SK-N-SH treated with all-trans-retinoic acid at 6 μM for 48 hours (cell line): ENCODE data around the gene MS4A10.
A peak's percentile ranks its signal among the peaks of the same experiment; 100 is the strongest.

Experiments
- ATAC-seq: fragments of 200-7000 bp; cut with Tn5 transposase; 3 replicates; pipeline ENCODE4 v1.9.1; 2020; ENCODE audit warnings: mild to moderate bottlenecking, moderate library complexity
- CSDC2 ChIP-seq: fragments of 250-450 bp; sonication (Bioruptor Pico); IDR thresholded peaks from 2 replicates; pipeline ENCODE4 v1.5.0; 2020; ENCODE audit warnings: mild to moderate bottlenecking, moderate library complexity
- GLIS3 ChIP-seq: fragments of 250-450 bp; sonication (Bioruptor Pico); IDR thresholded peaks from 2 replicates; pipeline ENCODE4 v1.5.0; 2020; ENCODE audit warnings: mild to moderate bottlenecking, moderate library complexity
- ISL1 ChIP-seq: fragments of 250-450 bp; sonication (Bioruptor Pico); IDR thresholded peaks from 2 replicates; pipeline ENCODE4 v2.1.2; 2022; ENCODE audit warnings: mild to moderate bottlenecking, moderate library complexity
- PPARA ChIP-seq: fragments of 250-450 bp; sonication (Bioruptor Pico); IDR thresholded peaks from 2 replicates; pipeline ENCODE4 v1.5.0; 2020; ENCODE audit warnings: mild to moderate bottlenecking, borderline replicate concordance
- RARB ChIP-seq: fragments of 250-450 bp; sonication (Bioruptor Pico); IDR thresholded peaks from 2 replicates; pipeline ENCODE4 v1.8.0; 2021; ENCODE audit warnings: mild to moderate bottlenecking, moderate library complexity
- TCF4 ChIP-seq: fragments of 250-450 bp; sonication (Bioruptor Pico); IDR thresholded peaks from 2 replicates; pipeline ENCODE4 v1.8.0; 2021; ENCODE audit warnings: mild to moderate bottlenecking, moderate library complexity, borderline replicate concordance
- TOX ChIP-seq: fragments of 250-450 bp; sonication (Bioruptor Pico); IDR thresholded peaks from 2 replicates; pipeline ENCODE4 v1.8.0; 2021; ENCODE audit warnings: mild to moderate bottlenecking, moderate library complexity, borderline replicate concordance
- ZC3H10 ChIP-seq: fragments of 250-450 bp; sonication (Bioruptor Pico); IDR thresholded peaks from 2 replicates; pipeline ENCODE4 v1.5.1; 2021; ENCODE audit warnings: mild to moderate bottlenecking, moderate library complexity
- ZFP30 ChIP-seq: fragments of 450-650 bp; formaldehyde crosslinking; IDR thresholded peaks from 2 replicates; pipeline ENCODE4 v1.5.0; 2022; ENCODE audit warnings: mild to moderate bottlenecking, moderate library complexity
- ZNF565 ChIP-seq: fragments of 450-650 bp; formaldehyde crosslinking; conservative IDR thresholded peaks from 2 replicates; pipeline ENCODE4 v1.5.0; 2020; ENCODE audit warnings: low read depth, mild to moderate bottlenecking, moderate library complexity
- ZNF70 ChIP-seq: fragments of 450-650 bp; formaldehyde crosslinking; IDR thresholded peaks from 2 replicates; pipeline ENCODE4 v1.5.0; 2020; ENCODE audit warnings: mild to moderate bottlenecking, moderate library complexity
- ZNF8 ChIP-seq: fragments of 450-650 bp; formaldehyde crosslinking; IDR thresholded peaks from 2 replicates; pipeline ENCODE4 v1.5.0; 2020; ENCODE audit warnings: mild to moderate bottlenecking, moderate library complexity
- TF ChIP-seq, protein P1 (sequence below): fragments of 250-450 bp; sonication (Bioruptor Pico); IDR thresholded peaks from 2 replicates; pipeline ENCODE4 v1.8.0; 2021; ENCODE audit warnings: low read depth, mild to moderate bottlenecking, moderate library complexity, borderline replicate concordance
- TF ChIP-seq, protein P2 (sequence below): fragments of 250-450 bp; sonication (Bioruptor Pico); IDR thresholded peaks from 2 replicates; pipeline ENCODE4 v1.8.0; 2020; ENCODE audit warnings: mild to moderate bottlenecking, moderate library complexity, borderline replicate concordance
- TF ChIP-seq, protein P3 (sequence below): fragments of 250-450 bp; sonication (Bioruptor Pico); IDR thresholded peaks from 2 replicates; pipeline ENCODE4 v1.5.1; 2021; ENCODE audit warnings: mild to moderate bottlenecking, moderate library complexity
- TF ChIP-seq, protein P4 (sequence below): fragments of 250-450 bp; sonication (Bioruptor Pico); IDR thresholded peaks from 2 replicates; pipeline ENCODE4 v1.5.0; 2020; ENCODE audit warnings: mild to moderate bottlenecking, moderate library complexity
- TF ChIP-seq, protein P5 (sequence below): fragments of 250-450 bp; sonication (Bioruptor Pico); IDR thresholded peaks from 2 replicates; pipeline ENCODE4 v1.5.1; 2020; ENCODE audit warnings: low read depth, mild to moderate bottlenecking, moderate library complexity

Gene MS4A10

DNA sequence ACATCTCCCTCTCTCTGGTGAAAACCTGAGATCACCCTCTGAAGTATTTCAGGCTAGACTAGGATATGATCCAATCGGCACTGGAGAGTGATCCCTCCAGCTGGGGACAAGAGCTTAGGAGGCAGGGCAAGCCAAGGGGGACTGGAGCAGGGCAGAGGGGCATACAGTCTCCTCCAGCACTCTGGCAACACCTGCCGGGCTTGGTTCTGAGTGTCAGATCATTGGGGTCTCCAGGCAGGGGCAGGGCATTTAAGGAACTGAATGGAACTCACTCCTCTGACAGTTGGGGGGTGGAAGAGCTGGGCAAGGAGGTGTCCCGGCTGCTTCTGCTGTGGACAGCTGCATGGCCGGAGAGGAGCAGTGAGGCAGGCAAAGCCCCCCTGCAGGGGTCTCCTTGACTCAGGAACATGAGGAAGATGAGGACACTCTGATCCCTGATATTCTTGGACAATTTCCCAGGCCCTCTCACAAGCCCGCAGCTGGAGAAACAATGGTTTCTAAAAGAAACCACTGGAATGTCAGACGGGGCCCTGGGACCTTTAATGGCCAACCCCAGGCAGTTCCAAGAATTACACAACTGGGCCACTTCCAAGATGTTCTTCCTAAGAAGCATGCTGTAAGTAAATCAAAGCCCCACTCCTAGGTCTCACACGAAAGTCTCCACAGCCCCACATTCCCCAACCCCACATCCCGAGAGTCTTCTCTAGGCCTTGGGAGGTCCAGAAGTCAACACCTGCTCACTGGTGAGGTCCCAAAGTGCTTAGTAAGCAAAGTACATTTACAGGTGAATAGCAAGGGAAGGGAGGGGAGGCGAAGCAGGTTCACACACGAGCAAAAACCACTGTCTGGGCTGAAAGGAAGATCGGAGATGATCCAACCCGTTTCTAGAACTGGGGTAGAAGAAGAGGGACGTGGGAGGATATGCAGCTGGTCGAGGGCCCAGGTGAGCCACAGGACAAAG lies 55.6 kb downstream of the MS4A10 start:
- no peak for TF ChIP-seq TCF4 (CRISPR knock-in tag)
- no peak for TF ChIP-seq RARB
- TF ChIP-seq TOX (CRISPR knock-in tag): no peak
- TF ChIP-seq ZNF70 (CRISPR knock-in tag): no peak
- TF ChIP-seq ZNF8 (CRISPR knock-in tag): no peak
- TF ChIP-seq CSDC2: no peak
- no peak for TF ChIP-seq ZC3H10 (CRISPR knock-in tag)
- ATAC-seq: no peak

DNA sequence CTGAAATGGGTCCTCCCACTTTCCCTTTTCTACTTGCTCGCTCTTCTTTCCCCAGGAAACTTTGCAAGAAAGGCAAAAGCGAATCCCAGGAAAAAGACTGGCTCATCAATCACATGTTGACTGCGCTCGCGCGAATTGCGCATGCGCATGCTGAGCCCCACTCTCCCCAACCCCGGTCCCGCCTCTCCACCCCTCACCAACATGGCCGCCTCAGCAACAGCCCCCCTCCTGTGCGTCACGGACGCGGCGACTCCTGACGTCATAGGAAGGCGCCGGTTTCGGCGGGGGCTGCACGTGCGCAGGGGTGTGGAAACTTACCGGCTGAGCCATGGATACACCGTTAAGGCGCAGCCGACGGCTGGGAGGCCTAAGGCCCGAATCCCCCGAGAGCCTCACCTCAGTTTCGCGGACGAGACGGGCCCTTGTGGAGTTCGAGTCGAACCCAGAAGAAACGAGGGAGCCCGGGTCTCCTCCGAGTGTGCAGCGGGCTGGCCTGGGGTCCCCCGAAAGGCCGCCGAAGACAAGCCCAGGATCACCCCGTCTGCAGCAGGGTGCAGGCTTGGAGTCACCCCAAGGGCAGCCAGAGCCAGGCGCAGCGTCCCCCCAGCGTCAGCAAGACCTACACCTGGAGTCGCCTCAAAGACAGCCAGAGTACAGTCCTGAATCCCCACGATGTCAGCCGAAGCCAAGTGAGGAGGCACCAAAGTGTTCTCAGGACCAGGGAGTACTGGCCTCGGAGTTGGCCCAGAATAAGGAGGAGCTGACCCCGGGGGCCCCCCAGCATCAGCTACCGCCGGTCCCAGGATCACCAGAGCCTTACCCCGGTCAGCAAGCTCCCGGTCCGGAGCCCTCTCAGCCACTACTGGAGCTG lies 56.9 kb downstream of the MS4A10 start, which contains the start of gene CCDC86:
Gene CCDC86, plus strand, starts transcription at position 317 of the 871 bp plus-strand sequence. Its CDS starts 12 bp downstream, at position 329.
- peak; percentile 90 for ATAC-seq
- no peak for TF ChIP-seq GLIS3 (CRISPR knock-in tag)
- TF ChIP-seq, protein P1, sequence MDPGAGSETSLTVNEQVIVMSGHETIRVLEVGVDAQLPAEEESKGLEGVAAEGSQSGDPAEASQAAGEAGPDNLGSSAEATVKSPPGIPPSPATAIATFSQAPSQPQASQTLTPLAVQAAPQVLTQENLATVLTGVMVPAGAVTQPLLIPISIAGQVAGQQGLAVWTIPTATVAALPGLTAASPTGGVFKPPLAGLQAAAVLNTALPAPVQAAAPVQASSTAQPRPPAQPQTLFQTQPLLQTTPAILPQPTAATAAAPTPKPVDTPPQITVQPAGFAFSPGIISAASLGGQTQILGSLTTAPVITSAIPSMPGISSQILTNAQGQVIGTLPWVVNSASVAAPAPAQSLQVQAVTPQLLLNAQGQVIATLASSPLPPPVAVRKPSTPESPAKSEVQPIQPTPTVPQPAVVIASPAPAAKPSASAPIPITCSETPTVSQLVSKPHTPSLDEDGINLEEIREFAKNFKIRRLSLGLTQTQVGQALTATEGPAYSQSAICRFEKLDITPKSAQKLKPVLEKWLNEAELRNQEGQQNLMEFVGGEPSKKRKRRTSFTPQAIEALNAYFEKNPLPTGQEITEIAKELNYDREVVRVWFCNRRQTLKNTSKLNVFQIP (CRISPR knock-in tag): 0 out of 2 replicates have a peak, but pooled peaks have one; percentile 26
- TF ChIP-seq, protein P2, sequence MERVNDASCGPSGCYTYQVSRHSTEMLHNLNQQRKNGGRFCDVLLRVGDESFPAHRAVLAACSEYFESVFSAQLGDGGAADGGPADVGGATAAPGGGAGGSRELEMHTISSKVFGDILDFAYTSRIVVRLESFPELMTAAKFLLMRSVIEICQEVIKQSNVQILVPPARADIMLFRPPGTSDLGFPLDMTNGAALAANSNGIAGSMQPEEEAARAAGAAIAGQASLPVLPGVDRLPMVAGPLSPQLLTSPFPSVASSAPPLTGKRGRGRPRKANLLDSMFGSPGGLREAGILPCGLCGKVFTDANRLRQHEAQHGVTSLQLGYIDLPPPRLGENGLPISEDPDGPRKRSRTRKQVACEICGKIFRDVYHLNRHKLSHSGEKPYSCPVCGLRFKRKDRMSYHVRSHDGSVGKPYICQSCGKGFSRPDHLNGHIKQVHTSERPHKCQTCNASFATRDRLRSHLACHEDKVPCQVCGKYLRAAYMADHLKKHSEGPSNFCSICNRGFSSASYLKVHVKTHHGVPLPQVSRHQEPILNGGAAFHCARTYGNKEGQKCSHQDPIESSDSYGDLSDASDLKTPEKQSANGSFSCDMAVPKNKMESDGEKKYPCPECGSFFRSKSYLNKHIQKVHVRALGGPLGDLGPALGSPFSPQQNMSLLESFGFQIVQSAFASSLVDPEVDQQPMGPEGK: no peak

DNA sequence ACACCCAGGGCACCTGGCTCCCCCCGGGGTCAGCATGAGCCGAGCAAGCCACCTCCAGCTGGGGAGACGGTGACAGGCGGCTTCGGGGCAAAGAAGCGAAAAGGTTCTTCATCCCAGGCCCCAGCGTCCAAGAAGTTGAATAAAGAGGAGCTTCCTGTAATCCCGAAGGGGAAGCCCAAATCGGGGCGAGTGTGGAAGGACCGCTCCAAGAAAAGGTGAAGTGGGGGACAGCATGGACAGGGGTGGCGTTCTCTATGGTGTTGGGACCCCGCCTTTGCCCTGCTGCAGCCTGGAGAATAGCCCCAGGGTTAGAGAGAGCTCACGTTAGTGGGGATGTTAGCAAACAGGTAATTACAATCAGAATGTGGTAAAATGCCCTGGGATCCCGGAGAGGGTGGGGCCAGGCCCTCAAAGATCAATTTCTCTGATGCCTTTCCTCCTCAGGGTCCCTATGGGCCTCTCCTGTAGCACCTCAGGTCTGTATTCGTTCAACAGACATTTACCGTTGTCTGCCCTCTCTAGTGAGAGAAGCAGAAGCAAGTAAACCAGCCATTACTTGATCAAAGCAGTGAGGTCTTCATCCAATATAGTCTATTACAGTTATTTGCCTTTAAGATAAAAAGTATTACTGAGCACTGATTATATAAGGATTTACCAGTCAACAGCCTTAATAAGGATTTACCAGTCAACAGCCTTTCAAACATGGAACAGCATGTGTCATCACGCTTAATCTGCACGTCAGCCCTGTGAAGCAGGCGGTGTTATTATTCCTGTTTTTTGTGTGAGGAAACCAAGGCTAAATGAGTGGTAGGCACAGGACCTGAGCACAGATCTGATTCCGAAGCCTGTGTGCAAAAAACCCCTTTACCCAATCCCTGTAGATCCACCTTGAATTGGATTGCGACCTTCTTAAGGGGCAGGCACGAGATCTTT lies 57.8 kb downstream of the MS4A10 start:
- peak; percentile 9 for ATAC-seq
- TF ChIP-seq CSDC2 (no peak), ZNF565 (no peak), ZFP30 (no peak), ISL1 (no peak), ZNF70 (CRISPR knock-in tag) (no peak), GLIS3 (CRISPR knock-in tag) (no peak), PPARA (CRISPR knock-in tag) (no peak), TCF4 (CRISPR knock-in tag) (no peak)
- TF ChIP-seq, protein P3, sequence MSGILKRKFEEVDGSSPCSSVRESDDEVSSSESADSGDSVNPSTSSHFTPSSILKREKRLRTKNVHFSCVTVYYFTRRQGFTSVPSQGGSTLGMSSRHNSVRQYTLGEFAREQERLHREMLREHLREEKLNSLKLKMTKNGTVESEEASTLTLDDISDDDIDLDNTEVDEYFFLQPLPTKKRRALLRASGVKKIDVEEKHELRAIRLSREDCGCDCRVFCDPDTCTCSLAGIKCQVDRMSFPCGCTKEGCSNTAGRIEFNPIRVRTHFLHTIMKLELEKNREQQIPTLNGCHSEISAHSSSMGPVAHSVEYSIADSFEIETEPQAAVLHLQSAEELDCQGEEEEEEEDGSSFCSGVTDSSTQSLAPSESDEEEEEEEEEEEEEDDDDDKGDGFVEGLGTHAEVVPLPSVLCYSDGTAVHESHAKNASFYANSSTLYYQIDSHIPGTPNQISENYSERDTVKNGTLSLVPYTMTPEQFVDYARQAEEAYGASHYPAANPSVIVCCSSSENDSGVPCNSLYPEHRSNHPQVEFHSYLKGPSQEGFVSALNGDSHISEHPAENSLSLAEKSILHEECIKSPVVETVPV (CRISPR knock-in tag): no peak
- TF ChIP-seq, protein P4, sequence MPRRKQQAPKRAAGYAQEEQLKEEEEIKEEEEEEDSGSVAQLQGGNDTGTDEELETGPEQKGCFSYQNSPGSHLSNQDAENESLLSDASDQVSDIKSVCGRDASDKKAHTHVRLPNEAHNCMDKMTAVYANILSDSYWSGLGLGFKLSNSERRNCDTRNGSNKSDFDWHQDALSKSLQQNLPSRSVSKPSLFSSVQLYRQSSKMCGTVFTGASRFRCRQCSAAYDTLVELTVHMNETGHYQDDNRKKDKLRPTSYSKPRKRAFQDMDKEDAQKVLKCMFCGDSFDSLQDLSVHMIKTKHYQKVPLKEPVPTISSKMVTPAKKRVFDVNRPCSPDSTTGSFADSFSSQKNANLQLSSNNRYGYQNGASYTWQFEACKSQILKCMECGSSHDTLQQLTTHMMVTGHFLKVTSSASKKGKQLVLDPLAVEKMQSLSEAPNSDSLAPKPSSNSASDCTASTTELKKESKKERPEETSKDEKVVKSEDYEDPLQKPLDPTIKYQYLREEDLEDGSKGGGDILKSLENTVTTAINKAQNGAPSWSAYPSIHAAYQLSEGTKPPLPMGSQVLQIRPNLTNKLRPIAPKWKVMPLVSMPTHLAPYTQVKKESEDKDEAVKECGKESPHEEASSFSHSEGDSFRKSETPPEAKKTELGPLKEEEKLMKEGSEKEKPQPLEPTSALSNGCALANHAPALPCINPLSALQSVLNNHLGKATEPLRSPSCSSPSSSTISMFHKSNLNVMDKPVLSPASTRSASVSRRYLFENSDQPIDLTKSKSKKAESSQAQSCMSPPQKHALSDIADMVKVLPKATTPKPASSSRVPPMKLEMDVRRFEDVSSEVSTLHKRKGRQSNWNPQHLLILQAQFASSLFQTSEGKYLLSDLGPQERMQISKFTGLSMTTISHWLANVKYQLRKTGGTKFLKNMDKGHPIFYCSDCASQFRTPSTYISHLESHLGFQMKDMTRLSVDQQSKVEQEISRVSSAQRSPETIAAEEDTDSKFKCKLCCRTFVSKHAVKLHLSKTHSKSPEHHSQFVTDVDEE (CRISPR knock-in tag): no peak
- TF ChIP-seq, protein P5, sequence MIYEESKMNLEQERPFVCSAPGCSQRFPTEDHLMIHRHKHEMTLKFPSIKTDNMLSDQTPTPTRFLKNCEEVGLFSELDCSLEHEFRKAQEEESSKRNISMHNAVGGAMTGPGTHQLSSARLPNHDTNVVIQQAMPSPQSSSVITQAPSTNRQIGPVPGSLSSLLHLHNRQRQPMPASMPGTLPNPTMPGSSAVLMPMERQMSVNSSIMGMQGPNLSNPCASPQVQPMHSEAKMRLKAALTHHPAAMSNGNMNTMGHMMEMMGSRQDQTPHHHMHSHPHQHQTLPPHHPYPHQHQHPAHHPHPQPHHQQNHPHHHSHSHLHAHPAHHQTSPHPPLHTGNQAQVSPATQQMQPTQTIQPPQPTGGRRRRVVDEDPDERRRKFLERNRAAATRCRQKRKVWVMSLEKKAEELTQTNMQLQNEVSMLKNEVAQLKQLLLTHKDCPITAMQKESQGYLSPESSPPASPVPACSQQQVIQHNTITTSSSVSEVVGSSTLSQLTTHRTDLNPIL (CRISPR knock-in tag): no peak
